CD8-positive, alpha-beta memory T cell (primary cell): Measurements from ENCODE around the gene MS4A2. TPM values are rescaled to one million over a fixed set of nuclear protein-coding genes. Genes with fewer than 3 reads are reported as not detected.
"Not testable (repeated sequence)": the region's sequence is repeated elsewhere in the genome, so short reads cannot be mapped to it uniquely, and the experiment has no call there.

Source experiments
- CTCF ChIA-PET: fragments of 350-600 bp; sonication (Branson Sonifier 250); formaldehyde crosslinking; loops from one replicate; lab custom pipeline; 2021; ENCODE audit warnings: antibody characterized with exemption; lab: Charles Lee
- POLR2A ChIA-PET: fragments of 350-600 bp; sonication (Branson Sonifier 250); formaldehyde crosslinking; loops from one replicate; lab custom pipeline; 2021; ENCODE audit warnings: antibody characterized with exemption; lab: Charles Lee
- DNase-seq, 5 donors: peaks; one replicate each; pipeline versions ENCODE4 v3.0.0 to v3.0.0-alpha.2; 2020 to 2022; ENCODE audit warnings: mixed read lengths in 1 of 5
- H3K27ac ChIP-seq: one replicate; pipeline ENCODE4 v1.7.0; 2013; ENCODE audit warnings: low read depth, mild to moderate bottlenecking, low read length, moderate library complexity
- H3K27me3 ChIP-seq: 2 replicates; pipeline ENCODE4 v1.7.0; 2013; ENCODE audit warnings: low read length, mild to moderate bottlenecking; ENCODE audit not compliant: insufficient read depth, poor library complexity, severe bottlenecking
- H3K36me3 ChIP-seq: 2 replicates; pipeline ENCODE4 v1.7.0; 2013; ENCODE audit warnings: mild to moderate bottlenecking, low read length, moderate library complexity; ENCODE audit not compliant: insufficient read depth
- H3K4me1 ChIP-seq: 2 replicates; pipeline ENCODE4 v1.7.0; 2013; ENCODE audit warnings: mild to moderate bottlenecking, low read length, moderate library complexity; ENCODE audit not compliant: insufficient read depth
- H3K4me3 ChIP-seq: 2 replicates; pipeline ENCODE4 v1.7.0; 2013; ENCODE audit warnings: mild to moderate bottlenecking, low read length
- H3K9me3 ChIP-seq: 2 replicates; pipeline ENCODE4 v1.7.0; 2013; ENCODE audit warnings: mild to moderate bottlenecking, low read length
- H3K27ac Mint-ChIP-seq, 8 donors: one replicate each; pipeline ENCODE4 v1.8.0; 2020 to 2021; ENCODE audit warnings: mixed read lengths in 8 of 8, mild to moderate bottlenecking in 6 of 8, inconsistent platforms in 3 of 8, moderate library complexity in 3 of 8
- H3K27me3 Mint-ChIP-seq, 2 donors: one replicate each; pipeline ENCODE4 v1.8.0; 2020 to 2021; ENCODE audit warnings: mixed read lengths in 2 of 2, mild to moderate bottlenecking in 1 of 2, moderate library complexity in 1 of 2
- H3K36me3 Mint-ChIP-seq, 3 donors: one replicate each; pipeline ENCODE4 v1.8.0; 2020 to 2021; ENCODE audit warnings: mixed read lengths in 3 of 3, inconsistent platforms in 1 of 3, mild to moderate bottlenecking in 1 of 3
- H3K4me1 Mint-ChIP-seq, 3 donors: one replicate each; pipeline ENCODE4 v1.8.0; 2020 to 2021; ENCODE audit warnings: mixed read lengths in 3 of 3, inconsistent platforms in 1 of 3, mild to moderate bottlenecking in 1 of 3
- H3K4me3 Mint-ChIP-seq, 7 donors: one replicate each; pipeline ENCODE4 v1.8.0; 2020 to 2021; ENCODE audit warnings: mixed read lengths in 7 of 7, mild to moderate bottlenecking in 6 of 7, moderate library complexity in 4 of 7, inconsistent platforms in 2 of 7
- H3K9me3 Mint-ChIP-seq, 5 donors: one replicate each; pipeline ENCODE4 v1.8.0; 2020 to 2022; ENCODE audit warnings: mixed read lengths in 5 of 5, mild to moderate bottlenecking in 3 of 5, moderate library complexity in 2 of 5, inconsistent platforms in 1 of 5
- polyA plus RNA-seq: library from polyadenylated mRNA; unstranded; fragments of 300-500 nt; fragmentation: Illumina TruSeq; gene quantifications from one replicate; pipeline ENCODE4 v1.2.3, GENCODE V29; 2021
- total RNA-seq, 2 experiments: library from RNA; stranded (reverse); gene quantifications; one replicate each; pipeline ENCODE4 v1.2.3, GENCODE V29; 2021

Gene MS4A2
- total and polyA plus RNA-seq, 3 experiments from 2014 or later = not detected

DNA sequence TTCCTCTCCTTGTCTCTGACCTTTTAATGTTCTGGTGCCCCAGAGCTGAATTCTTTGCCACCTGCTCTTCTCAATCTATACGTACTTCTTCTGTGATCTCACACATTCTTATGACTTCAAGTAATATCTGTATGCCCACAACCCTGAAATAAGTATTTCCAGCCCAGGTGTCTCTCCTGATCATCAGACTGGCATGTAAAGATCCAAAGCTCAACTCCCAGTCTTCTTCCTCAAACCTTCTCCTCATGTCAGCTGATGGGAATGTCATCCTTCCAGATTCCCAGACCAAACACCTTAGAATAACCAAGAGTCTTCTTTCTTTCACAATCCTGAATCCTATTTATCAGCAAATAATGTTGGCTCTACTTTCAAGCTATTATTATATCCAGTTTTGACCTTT lies 22.7 kb upstream of the MS4A2 start:
- Histone ChIP-seq H3K4me3 (no peak overlapping the region), H3K4me1 (no peaks in the 10 kb centered on the region), H3K27ac (no peak overlapping the region), H3K27me3 (no peaks in the 10 kb centered on the region), H3K36me3 (no peaks in the 10 kb centered on the region), H3K9me3 (no peaks in the 10 kb centered on the region)
- no peaks in the 10 kb centered on the region for H3K36me3 Mint-ChIP-seq
- H3K27me3 Mint-ChIP-seq = peaks cover 3 to 4% of the 10 kb centered on the region in 2 donors
- no peak overlapping the region for H3K4me3 Mint-ChIP-seq
- CTCF ChIA-PET = no interaction called here
- no peaks in the 10 kb centered on the region for H3K4me1 Mint-ChIP-seq
- no peaks in the 10 kb centered on the region for H3K9me3 Mint-ChIP-seq
- POLR2A ChIA-PET = no interaction called here
- DNase-seq = no peak
- no peak overlapping the region for H3K27ac Mint-ChIP-seq

DNA sequence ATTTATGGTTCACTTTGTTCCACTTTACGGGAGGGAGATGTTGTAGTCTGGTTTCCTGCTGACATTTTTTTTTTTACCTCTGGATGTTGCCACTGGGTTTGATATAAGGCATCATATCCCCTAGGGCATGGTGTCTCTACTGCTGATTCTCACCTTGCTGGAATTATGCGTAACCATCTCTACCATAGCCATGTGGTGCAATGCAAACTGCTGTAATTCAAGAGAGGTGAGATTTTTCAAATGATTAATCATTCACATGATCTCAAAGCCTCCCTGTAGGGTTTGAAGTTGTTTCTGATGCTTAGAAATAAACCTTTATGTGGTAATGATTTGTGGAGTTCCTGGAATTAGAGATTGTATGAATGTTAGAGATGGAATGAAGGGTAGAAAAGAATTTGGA lies 19.0 kb upstream of the MS4A2 start:
- H3K9me3 ChIP-seq = no peaks in the 10 kb centered on the region
- no peak for DNase-seq
- H3K36me3 Mint-ChIP-seq = no peaks in the 10 kb centered on the region
- H3K4me1 Mint-ChIP-seq = no peaks in the 10 kb centered on the region
- H3K4me3 ChIP-seq = no peak overlapping the region
- no peaks in the 10 kb centered on the region for H3K36me3 ChIP-seq
- peaks cover 2 to 6% of the 10 kb centered on the region in 2 donors for H3K27me3 Mint-ChIP-seq
- ChIA-PET CTCF (no interaction called here), POLR2A (no interaction called here)
- H3K27me3 ChIP-seq = no peaks in the 10 kb centered on the region
- H3K27ac Mint-ChIP-seq = no peak overlapping the region
- H3K4me3 Mint-ChIP-seq = no peak overlapping the region
- H3K27ac ChIP-seq = no peak overlapping the region
- peaks cover 0 to 7% (median 0%) of the 10 kb centered on the region in 5 donors for H3K9me3 Mint-ChIP-seq
- H3K4me1 ChIP-seq = no peaks in the 10 kb centered on the region

DNA sequence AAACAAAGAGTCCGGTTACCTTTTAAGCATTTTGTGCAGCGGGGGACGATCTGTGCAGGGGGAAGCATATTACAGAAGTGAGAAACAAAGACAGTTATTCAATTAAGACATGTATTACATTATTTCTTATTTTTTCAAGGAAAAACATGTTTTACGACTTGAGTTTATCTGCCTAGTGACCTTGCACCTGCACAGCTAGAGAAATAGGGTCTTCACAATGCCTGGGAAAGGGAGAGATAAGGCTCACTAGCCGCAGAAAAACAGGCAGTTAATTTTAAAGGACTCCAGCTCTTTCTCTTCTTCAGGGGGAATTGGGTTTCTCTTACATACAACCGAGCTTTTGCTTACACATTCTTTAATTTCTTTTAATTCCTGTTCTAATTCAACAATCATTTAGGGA lies 16.8 kb upstream of the MS4A2 start:
- CTCF ChIA-PET, H3K9me3 ChIP-seq, H3K36me3 ChIP-seq, H3K4me3 Mint-ChIP-seq, H3K27ac ChIP-seq, H3K27me3 Mint-ChIP-seq, H3K4me1 ChIP-seq, POLR2A ChIA-PET, H3K9me3 Mint-ChIP-seq, H3K4me3 ChIP-seq, H3K27ac Mint-ChIP-seq, DNase-seq, H3K4me1 Mint-ChIP-seq, H3K36me3 Mint-ChIP-seq, H3K27me3 ChIP-seq: not testable (repeated sequence)

DNA sequence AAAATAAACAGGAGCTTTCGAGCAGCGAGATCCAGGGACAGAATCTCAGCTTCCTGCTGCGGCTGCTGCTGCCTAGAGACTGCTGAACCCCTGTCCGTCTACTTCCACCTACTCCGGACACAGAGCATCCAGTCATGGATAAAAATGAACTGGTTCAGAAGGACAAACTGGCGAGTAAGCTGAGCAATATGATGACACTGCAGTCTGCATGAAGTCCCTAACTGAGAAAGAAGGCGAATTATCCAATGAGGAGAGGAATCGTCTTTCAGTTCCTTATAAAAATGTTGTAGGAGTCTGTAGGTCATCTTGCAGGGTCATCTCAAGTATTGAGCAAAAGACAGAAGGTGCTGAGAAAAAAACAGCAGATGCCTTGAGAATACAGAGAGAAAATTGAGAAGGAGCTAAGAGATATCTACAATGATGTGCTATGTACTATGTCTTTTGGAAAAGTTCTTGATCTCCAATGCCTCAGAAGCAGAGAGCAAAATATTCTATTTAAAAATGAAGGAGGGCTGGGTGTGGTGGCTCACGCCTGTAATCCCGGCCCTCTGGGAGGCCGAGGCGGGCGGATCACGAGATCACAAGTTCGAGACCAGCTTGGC lies 11.1 kb upstream of the MS4A2 start:
- no peaks in the 10 kb centered on the region for H3K36me3 ChIP-seq
- Mint-ChIP-seq H3K4me1 (no peaks in the 10 kb centered on the region), H3K27me3 (no peaks in the 10 kb centered on the region), H3K36me3 (no peaks in the 10 kb centered on the region), H3K4me3 (no peak overlapping the region), H3K27ac (no peak overlapping the region), H3K9me3 (peaks cover 0 to 10% (median 4%) of the 10 kb centered on the region in 5 donors)
- no peaks in the 10 kb centered on the region for H3K4me1 ChIP-seq
- no peaks in the 10 kb centered on the region for H3K27me3 ChIP-seq
- peaks cover 5% of the 10 kb centered on the region for H3K9me3 ChIP-seq
- no peak overlapping the region for H3K4me3 ChIP-seq
- H3K27ac ChIP-seq = no peak overlapping the region
- no peak for DNase-seq
- ChIA-PET CTCF (no interaction called here), POLR2A (no interaction called here)

DNA sequence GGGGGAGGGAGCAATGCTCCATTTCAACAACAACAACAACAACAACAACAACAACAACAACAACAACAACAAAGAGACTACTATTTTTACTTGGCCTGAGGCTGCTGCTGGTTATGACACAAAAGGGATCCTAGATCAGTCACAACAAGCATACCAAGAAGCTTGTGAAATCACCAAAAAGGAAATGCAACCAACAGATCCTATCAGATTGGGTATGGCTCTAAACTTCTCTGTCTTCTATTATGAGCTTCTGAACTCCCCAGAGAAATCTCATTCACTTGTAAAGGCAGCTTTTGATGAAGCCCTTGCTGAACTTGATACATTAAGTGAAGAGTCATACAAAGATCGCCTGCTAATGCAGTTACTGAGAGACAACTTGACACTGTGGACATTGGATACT lies 10.5 kb upstream of the MS4A2 start:
- ChIA-PET POLR2A (no interaction called here), CTCF (no interaction called here)
- no peaks in the 10 kb centered on the region for H3K27me3 ChIP-seq
- no peaks in the 10 kb centered on the region for H3K4me1 ChIP-seq
- Mint-ChIP-seq H3K9me3 (peaks cover 0 to 10% (median 4%) of the 10 kb centered on the region in 5 donors), H3K27me3 (no peaks in the 10 kb centered on the region), H3K4me3 (no peak overlapping the region), H3K27ac (no peak overlapping the region), H3K4me1 (no peaks in the 10 kb centered on the region), H3K36me3 (no peaks in the 10 kb centered on the region)
- H3K36me3 ChIP-seq = no peaks in the 10 kb centered on the region
- no peak overlapping the region for H3K27ac ChIP-seq
- H3K4me3 ChIP-seq = no peak overlapping the region
- DNase-seq = no peak
- peaks cover 5% of the 10 kb centered on the region for H3K9me3 ChIP-seq

DNA sequence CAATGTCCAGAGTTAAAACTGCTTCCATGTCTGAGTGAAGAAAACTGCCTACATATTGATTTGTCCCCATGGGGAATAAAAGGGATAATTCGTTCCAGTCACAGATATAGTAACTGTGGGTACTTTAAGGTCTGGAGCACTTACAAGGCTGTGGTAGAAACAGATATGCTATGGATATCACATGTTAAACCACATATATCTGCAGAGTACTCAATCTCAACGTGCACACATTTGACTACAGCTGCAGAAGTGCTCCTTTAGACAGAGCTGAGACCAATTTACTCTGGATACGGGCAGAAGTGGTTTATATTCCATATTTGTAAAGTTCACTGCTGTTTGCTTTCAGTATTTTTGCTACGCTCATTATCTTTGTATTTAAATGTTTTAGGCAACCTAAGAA lies 9.7 kb upstream of the MS4A2 start:
- H3K36me3 Mint-ChIP-seq = no peaks in the 10 kb centered on the region
- H3K36me3 ChIP-seq = no peaks in the 10 kb centered on the region

DNA sequence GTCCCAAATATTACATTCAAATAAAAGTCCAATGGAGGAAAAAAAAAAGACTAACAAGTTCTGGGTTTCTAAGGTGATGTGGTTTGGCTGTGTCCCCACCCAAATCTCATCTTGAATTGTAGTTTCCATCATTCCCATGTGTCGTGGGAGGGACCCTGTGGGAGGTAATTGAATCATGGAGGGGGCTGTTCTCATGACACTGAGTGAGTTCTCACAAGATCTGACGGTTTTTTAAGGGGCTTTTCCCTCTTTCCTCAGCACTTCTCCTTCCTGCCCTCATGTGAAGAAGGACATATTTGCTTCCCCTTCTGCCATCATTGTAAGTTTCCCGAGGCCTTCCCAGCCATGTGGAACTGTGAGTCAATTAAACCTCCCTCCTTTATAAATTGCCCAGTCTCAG lies 7.9 kb upstream of the MS4A2 start:
- H3K27ac ChIP-seq = no peak overlapping the region
- H3K27me3 ChIP-seq = no peaks in the 10 kb centered on the region
- Mint-ChIP-seq H3K27ac (no peak overlapping the region), H3K4me1 (no peaks in the 10 kb centered on the region), H3K36me3 (no peaks in the 10 kb centered on the region), H3K4me3 (no peak overlapping the region), H3K9me3 (peaks cover 0 to 10% (median 2%) of the 10 kb centered on the region in 5 donors), H3K27me3 (peaks cover 3 to 11% of the 10 kb centered on the region in 2 donors)
- H3K9me3 ChIP-seq = peaks cover 5% of the 10 kb centered on the region
- H3K4me1 ChIP-seq = no peaks in the 10 kb centered on the region
- no peak overlapping the region for H3K4me3 ChIP-seq
- H3K36me3 ChIP-seq = no peaks in the 10 kb centered on the region
- no peak for DNase-seq
- ChIA-PET POLR2A (no interaction called here), CTCF (no interaction called here)

More for the DNA sequence above, 9.7 kb upstream of the MS4A2 start:
- CTCF ChIA-PET = no interaction called here
- H3K27ac Mint-ChIP-seq = no peak overlapping the region
- DNase-seq = no peak
- H3K9me3 Mint-ChIP-seq = peaks cover 0 to 10% (median 4%) of the 10 kb centered on the region in 5 donors
- Histone ChIP-seq H3K4me3 (no peak overlapping the region), H3K4me1 (no peaks in the 10 kb centered on the region), H3K27ac (no peak overlapping the region), H3K9me3 (peaks cover 5% of the 10 kb centered on the region), H3K27me3 (no peaks in the 10 kb centered on the region)
- H3K27me3 Mint-ChIP-seq = peaks cover 0 to 2% of the 10 kb centered on the region in 2 donors
- no peak overlapping the region for H3K4me3 Mint-ChIP-seq
- no peaks in the 10 kb centered on the region for H3K4me1 Mint-ChIP-seq
- POLR2A ChIA-PET = no interaction called here

DNA sequence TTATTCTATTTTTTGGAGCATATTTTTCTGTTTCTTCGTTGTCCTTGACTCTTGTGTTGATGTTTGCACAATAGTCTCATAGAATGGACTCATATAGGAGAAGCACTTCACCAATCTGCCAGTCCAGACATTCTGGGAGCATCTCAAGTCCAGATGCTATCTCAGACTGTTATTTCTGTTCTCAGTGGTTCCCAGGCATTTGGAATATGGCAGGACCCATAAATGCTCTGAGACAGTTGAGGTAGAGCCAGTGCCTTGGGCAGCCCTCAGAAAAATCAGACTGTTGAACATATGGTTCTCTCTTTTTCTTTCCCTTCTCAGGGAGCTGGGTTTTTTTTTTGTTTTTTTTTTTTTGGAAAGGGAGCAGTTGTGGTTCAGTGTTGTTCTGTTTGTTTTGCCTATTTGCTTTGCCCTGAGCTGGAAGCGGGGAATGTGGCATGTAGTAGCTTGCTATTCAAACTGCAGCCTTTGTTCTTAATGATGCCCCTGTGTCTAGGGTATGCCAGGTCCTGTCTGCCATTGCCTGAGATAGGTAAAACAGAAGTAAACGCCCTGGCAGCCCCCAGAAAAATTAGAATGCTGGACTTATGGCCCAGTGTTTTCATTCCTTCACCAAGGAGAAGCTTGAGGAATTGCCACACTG lies 3.7 kb upstream of the MS4A2 start:
- ChIA-PET POLR2A (no interaction called here), CTCF (no interaction called here)
- Histone ChIP-seq H3K27me3 (no peaks in the 10 kb centered on the region), H3K9me3 (no peaks in the 10 kb centered on the region), H3K36me3 (no peaks in the 10 kb centered on the region), H3K4me3 (no peak overlapping the region), H3K27ac (no peak overlapping the region), H3K4me1 (no peaks in the 10 kb centered on the region)
- Mint-ChIP-seq H3K4me3 (no peak overlapping the region), H3K27ac (no peak overlapping the region), H3K4me1 (no peaks in the 10 kb centered on the region), H3K36me3 (no peaks in the 10 kb centered on the region), H3K27me3 (peaks cover 9 to 37% of the 10 kb centered on the region in 2 donors), H3K9me3 (no peaks in the 10 kb centered on the region)
- no peak for DNase-seq
